ENCODE measurements around the gene TMEM132A. TPM values are rescaled to one million over a fixed set of nuclear protein-coding genes. Genes with fewer than 3 reads are reported as not detected.

The TMEM132A gene
- total and polyA plus RNA-seq, 9 donors, result 2.9 to 34.1 (median 21.3) TPM

GRCh38 chr11:60887556-60887955, 36.7 kb upstream of the TMEM132A start:
- TF ChIP-seq EP300 (IDR thresholded peaks at IDR 0.05), result no peak
- TF ChIP-seq, protein P1, sequence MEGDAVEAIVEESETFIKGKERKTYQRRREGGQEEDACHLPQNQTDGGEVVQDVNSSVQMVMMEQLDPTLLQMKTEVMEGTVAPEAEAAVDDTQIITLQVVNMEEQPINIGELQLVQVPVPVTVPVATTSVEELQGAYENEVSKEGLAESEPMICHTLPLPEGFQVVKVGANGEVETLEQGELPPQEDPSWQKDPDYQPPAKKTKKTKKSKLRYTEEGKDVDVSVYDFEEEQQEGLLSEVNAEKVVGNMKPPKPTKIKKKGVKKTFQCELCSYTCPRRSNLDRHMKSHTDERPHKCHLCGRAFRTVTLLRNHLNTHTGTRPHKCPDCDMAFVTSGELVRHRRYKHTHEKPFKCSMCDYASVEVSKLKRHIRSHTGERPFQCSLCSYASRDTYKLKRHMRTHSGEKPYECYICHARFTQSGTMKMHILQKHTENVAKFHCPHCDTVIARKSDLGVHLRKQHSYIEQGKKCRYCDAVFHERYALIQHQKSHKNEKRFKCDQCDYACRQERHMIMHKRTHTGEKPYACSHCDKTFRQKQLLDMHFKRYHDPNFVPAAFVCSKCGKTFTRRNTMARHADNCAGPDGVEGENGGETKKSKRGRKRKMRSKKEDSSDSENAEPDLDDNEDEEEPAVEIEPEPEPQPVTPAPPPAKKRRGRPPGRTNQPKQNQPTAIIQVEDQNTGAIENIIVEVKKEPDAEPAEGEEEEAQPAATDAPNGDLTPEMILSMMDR (IDR thresholded peaks at IDR 0.05), result peak in 1 of 3 donors; percentile 18
- TF ChIP-seq POLR2A (IDR thresholded peaks at IDR 0.05), result no peak
- no peak for DNase-seq
- no peaks in the 10 kb centered on the region for H3K27me3 ChIP-seq
- intact Hi-C loops (cut with DNase I), result no loop called here
- H3K36me3 ChIP-seq, result no peaks in the 10 kb centered on the region
- no peak overlapping the region for H3K4me3 ChIP-seq
- 55 to 61% (median 56%) methylated on average over 5 of the region's 5 CpGs for WGBS, 3 donors
- H3K27ac ChIP-seq, result no peak overlapping the region
- no peaks in the 10 kb centered on the region for H3K9me3 ChIP-seq
- peaks cover 3% of the 10 kb centered on the region for H3K4me1 ChIP-seq (ENCODE audit: insufficient read depth)

DNA sequence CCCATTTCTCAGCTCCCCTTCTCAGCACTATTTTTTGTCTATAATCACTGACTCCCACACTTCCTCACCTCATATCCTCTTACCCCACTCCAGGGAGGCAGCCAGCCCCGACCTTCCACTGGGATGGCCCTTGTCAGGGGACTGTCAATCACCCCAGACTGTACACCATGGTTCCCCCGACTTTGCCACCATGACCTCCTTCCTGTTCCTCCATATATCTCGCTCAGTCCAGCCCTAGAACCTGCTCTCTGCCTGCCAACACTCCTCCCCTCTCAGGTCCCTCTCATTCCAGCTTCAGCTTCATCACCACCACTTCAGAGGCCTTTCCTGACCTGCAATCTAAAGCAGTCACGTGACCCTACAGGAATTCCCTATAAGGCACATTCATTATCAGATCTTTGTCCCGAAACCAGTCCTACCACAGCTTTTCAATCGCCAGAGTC, 34.4 kb upstream of the TMEM132A start:
- H3K4me1 ChIP-seq (ENCODE audit: insufficient read depth), result peaks cover 3% of the 10 kb centered on the region
- WGBS, 3 donors, result 67 to 75% (median 70%) methylated on average over 6 of the region's 6 CpGs
- H3K36me3 ChIP-seq, result no peaks in the 10 kb centered on the region
- no peaks in the 10 kb centered on the region for H3K9me3 ChIP-seq
- H3K27ac ChIP-seq, result no peak overlapping the region
- TF ChIP-seq EP300 (IDR thresholded peaks at IDR 0.05) (no peak), POLR2A (IDR thresholded peaks at IDR 0.05) (no peak)
- TF ChIP-seq, protein P1 (IDR thresholded peaks at IDR 0.05), result no peak
- no peak for DNase-seq
- H3K27me3 ChIP-seq, result no peaks in the 10 kb centered on the region
- no peak overlapping the region for H3K4me3 ChIP-seq
- intact Hi-C loops (cut with DNase I), result loop anchor here in 2 of 4 donors (5.0 to 10.0 kb wide), 3 partner anchors 45 to 105 kb away; partner anchors contain the start of genes CCDC86 (in 1 of the 2) and MS4A10 (in 1 of the 2)

DNA sequence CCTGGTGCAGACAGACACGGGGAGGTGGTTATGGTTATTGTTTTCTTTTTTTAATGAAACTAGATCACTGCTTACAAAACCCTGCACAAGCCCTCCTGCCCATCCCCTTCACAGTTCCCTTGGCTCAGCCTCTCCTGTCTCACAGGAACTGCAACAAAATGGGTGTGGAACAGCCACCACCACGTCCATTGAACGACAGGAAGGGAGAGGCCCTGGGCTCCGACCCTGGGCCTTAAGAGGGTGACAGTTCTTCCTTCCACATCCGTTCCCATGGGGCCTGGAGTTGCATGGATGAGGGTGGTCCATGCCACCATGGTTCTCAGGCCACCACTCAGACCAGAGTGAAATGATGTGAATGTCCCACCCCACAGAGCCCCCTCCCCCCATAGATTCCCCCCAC, 33.6 kb upstream of the TMEM132A start:
- H3K36me3 ChIP-seq, result no peaks in the 10 kb centered on the region
- WGBS, 3 donors, result 58 to 62% (median 59%) methylated on average over 5 of the region's 5 CpGs
- intact Hi-C loops (cut with DNase I), result loop anchor here in 2 of 4 donors (5.0 to 10.0 kb wide), 3 partner anchors 46 to 106 kb away; partner anchors contain the start of genes CCDC86 (in 1 of the 2) and MS4A10 (in 1 of the 2)
- H3K4me3 ChIP-seq, result no peak overlapping the region
- TF ChIP-seq POLR2A (IDR thresholded peaks at IDR 0.05) (no peak), EP300 (IDR thresholded peaks at IDR 0.05) (no peak)
- TF ChIP-seq, protein P1 (IDR thresholded peaks at IDR 0.05), result no peak
- no peak for DNase-seq
- no peaks in the 10 kb centered on the region for H3K27me3 ChIP-seq
- no peak overlapping the region for H3K27ac ChIP-seq
- no peaks in the 10 kb centered on the region for H3K9me3 ChIP-seq
- H3K4me1 ChIP-seq (ENCODE audit: insufficient read depth), result peaks cover 3% of the 10 kb centered on the region

DNA sequence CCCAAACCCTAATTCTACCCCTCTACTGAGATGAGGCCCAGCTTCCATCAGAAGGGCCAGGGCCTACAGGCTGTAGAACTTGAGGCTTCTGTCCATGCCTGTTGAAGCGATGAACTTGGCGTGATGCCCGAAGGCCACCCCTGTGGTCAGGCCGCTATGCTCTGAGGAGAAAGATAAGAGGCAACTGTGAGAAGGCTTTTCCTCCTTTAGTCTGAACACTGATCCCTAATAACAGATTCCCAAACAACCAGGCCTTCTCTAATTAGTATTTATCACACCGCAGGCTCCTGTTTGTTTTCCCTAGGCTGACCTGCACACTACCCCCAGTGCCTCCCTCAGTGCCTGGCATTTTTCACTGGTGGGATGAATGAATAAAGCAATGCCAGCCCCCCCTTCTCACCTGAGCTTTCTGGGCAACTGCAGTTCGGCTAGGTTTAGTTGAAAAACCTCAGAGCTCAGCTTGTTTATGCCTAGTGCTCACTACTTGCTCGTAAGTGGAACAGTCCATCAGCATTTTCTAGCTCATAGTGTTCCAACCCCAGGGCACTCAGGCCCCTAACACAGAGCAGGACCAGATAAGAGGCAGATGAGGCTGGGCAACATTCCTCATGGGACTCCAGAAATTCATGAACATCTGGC, 33.0 kb upstream of the TMEM132A start:
- H3K4me1 ChIP-seq (ENCODE audit: insufficient read depth), result peaks cover 3% of the 10 kb centered on the region
- H3K27ac ChIP-seq, result no peak overlapping the region
- DNase-seq, result peak; percentile 69 to 86 (median 77)
- H3K36me3 ChIP-seq, result no peaks in the 10 kb centered on the region
- WGBS, 3 donors, result 30 to 57% (median 34%) methylated on average over 7 of the region's 7 CpGs
- H3K9me3 ChIP-seq, result no peaks in the 10 kb centered on the region
- intact Hi-C loops (cut with DNase I), result loop anchor here in 2 of 4 donors (5.0 to 10.0 kb wide), 3 partner anchors 46 to 106 kb away; partner anchors contain the start of genes CCDC86 (in 1 of the 2) and MS4A10 (in 1 of the 2)
- no peak overlapping the region for H3K4me3 ChIP-seq
- TF ChIP-seq POLR2A (IDR thresholded peaks at IDR 0.05) (no peak), EP300 (IDR thresholded peaks at IDR 0.05) (no peak)
- TF ChIP-seq, protein P1 (IDR thresholded peaks at IDR 0.05), result no peak
- no peaks in the 10 kb centered on the region for H3K27me3 ChIP-seq

All from ovary (tissue), 9 donors.